ENCODE measurements around the gene KCNH1.
A peak's percentile ranks its signal among the peaks of the same experiment; 100 is the strongest.

KCNH1 gene

GRCh38 chr1:211148366-211148765 lies 14.4 kb upstream of the KCNH1 start:
- H2AFZ ChIP-seq (ENCODE audit: low read depth, low read length): no peak overlapping the region
- no peaks in the 10 kb centered on the region for H4K20me1 ChIP-seq (ENCODE audit: insufficient read depth, low read length)
- H3K79me2 ChIP-seq (ENCODE audit: low read length): no peaks in the 10 kb centered on the region
- H3K9me3 ChIP-seq (ENCODE audit: insufficient read depth, low read length): no peaks in the 10 kb centered on the region
- no peak overlapping the region for H3K4me3 ChIP-seq (ENCODE audit: low read length)
- H3K4me1 ChIP-seq (ENCODE audit: low read length): no peaks in the 10 kb centered on the region
- H3K36me3 ChIP-seq (replicated peaks; ENCODE audit: low read depth, low read length): no peaks in the 10 kb centered on the region
- H3K4me2 ChIP-seq (ENCODE audit: low read length): no peak overlapping the region
- H3K27me3 ChIP-seq (ENCODE audit: low read depth, low read length): peaks cover 28% of the 10 kb centered on the region
- TF ChIP-seq CTCF (IDR thresholded peaks at IDR 0.05; ENCODE audit: low read depth, low read length) (no peak), EZH2phosphoT487 (IDR thresholded peaks at IDR 0.05; ENCODE audit: low read depth) (no peak)
- no peak overlapping the region for H3K9ac ChIP-seq (ENCODE audit: low read length)
- H3K27ac ChIP-seq (ENCODE audit: low read length): no peak overlapping the region

- no peak overlapping the region for H3K4me2 ChIP-seq (ENCODE audit: low read length)
- TF ChIP-seq CTCF (IDR thresholded peaks at IDR 0.05; ENCODE audit: low read depth, low read length): no peak
- TF ChIP-seq EZH2phosphoT487 (IDR thresholded peaks at IDR 0.05; ENCODE audit: low read depth): no peak
- H3K4me1 ChIP-seq (ENCODE audit: low read length): no peaks in the 10 kb centered on the region
These were observed 12.0 kb upstream of the KCNH1 start for GRCh38 chr1:211145944-211146343.

GRCh38 chr1:211135342-211135950 lies 1.5 kb upstream of the KCNH1 start:
- Histone ChIP-seq H3K79me2 (ENCODE audit: low read length) (no peaks in the 10 kb centered on the region), H3K4me2 (ENCODE audit: low read length) (no peak overlapping the region), H3K36me3 (replicated peaks; ENCODE audit: low read depth, low read length) (no peaks in the 10 kb centered on the region), H3K4me3 (ENCODE audit: low read length) (no peak overlapping the region), H2AFZ (ENCODE audit: low read depth, low read length) (no peak overlapping the region), H3K27me3 (ENCODE audit: low read depth, low read length) (peaks cover 16% of the 10 kb centered on the region), H3K4me1 (ENCODE audit: low read length) (peaks cover 8% of the 10 kb centered on the region), H3K9ac (ENCODE audit: low read length) (no peak overlapping the region), H3K27ac (ENCODE audit: low read length) (no peak overlapping the region), H3K9me3 (ENCODE audit: insufficient read depth, low read length) (no peaks in the 10 kb centered on the region), H4K20me1 (ENCODE audit: insufficient read depth, low read length) (no peaks in the 10 kb centered on the region)
- TF ChIP-seq EZH2phosphoT487 (IDR thresholded peaks at IDR 0.05; ENCODE audit: low read depth) (no peak), CTCF (IDR thresholded peaks at IDR 0.05; ENCODE audit: low read depth, low read length) (peak; percentile 87)

More at GRCh38 chr1:211145944-211146343, 12.0 kb upstream of the KCNH1 start:
- H3K4me3 ChIP-seq (ENCODE audit: low read length): no peak overlapping the region
- H3K36me3 ChIP-seq (replicated peaks; ENCODE audit: low read depth, low read length): no peaks in the 10 kb centered on the region
- no peak overlapping the region for H3K27ac ChIP-seq (ENCODE audit: low read length)
- H3K79me2 ChIP-seq (ENCODE audit: low read length): no peaks in the 10 kb centered on the region
- no peaks in the 10 kb centered on the region for H4K20me1 ChIP-seq (ENCODE audit: insufficient read depth, low read length)
- H3K9ac ChIP-seq (ENCODE audit: low read length): no peak overlapping the region
- no peak overlapping the region for H2AFZ ChIP-seq (ENCODE audit: low read depth, low read length)
- H3K9me3 ChIP-seq (ENCODE audit: insufficient read depth, low read length): no peaks in the 10 kb centered on the region
- peaks cover 28% of the 10 kb centered on the region for H3K27me3 ChIP-seq (ENCODE audit: low read depth, low read length)

GRCh38 chr1:211133393-211133835 lies 534 bp downstream of the KCNH1 start:
- no peak overlapping the region for H3K4me2 ChIP-seq (ENCODE audit: low read length)
- no peak overlapping the region for H2AFZ ChIP-seq (ENCODE audit: low read depth, low read length)
- no peaks in the 10 kb centered on the region for H3K79me2 ChIP-seq (ENCODE audit: low read length)
- peaks cover 2% of the 10 kb centered on the region for H3K4me1 ChIP-seq (ENCODE audit: low read length)
- no peaks in the 10 kb centered on the region for H4K20me1 ChIP-seq (ENCODE audit: insufficient read depth, low read length)
- H3K27ac ChIP-seq (ENCODE audit: low read length): no peak overlapping the region
- H3K4me3 ChIP-seq (ENCODE audit: low read length): no peak overlapping the region
- peaks cover 35% of the 10 kb centered on the region for H3K27me3 ChIP-seq (ENCODE audit: low read depth, low read length)
- H3K36me3 ChIP-seq (replicated peaks; ENCODE audit: low read depth, low read length): no peaks in the 10 kb centered on the region
- H3K9me3 ChIP-seq (ENCODE audit: insufficient read depth, low read length): no peaks in the 10 kb centered on the region
- H3K9ac ChIP-seq (ENCODE audit: low read length): no peak overlapping the region
- TF ChIP-seq CTCF (IDR thresholded peaks at IDR 0.05; ENCODE audit: low read depth, low read length) (no peak), EZH2phosphoT487 (IDR thresholded peaks at IDR 0.05; ENCODE audit: low read depth) (no peak)

All from OCI-LY3 (cell line).